Measurements from ENCODE around the gene SRRT.
A peak's percentile ranks its signal among the peaks of the same experiment; 100 is the strongest.

The SRRT gene

GRCh38 chr7:100891568-100892247, 16.8 kb downstream of the SRRT start:
- TF ChIP-seq GATA3 (IDR thresholded peaks at IDR 0.05; ENCODE audit: low read depth, low read length) (no peak), GATA2 (IDR thresholded peaks at IDR 0.05; ENCODE audit: low read depth, low read length) (no peak)

GRCh38 chr7:100892364-100893317, 17.7 kb downstream of the SRRT start:
- TF ChIP-seq GATA3 (IDR thresholded peaks at IDR 0.05; ENCODE audit: low read depth, low read length), result no peak
- no peak for TF ChIP-seq GATA2 (IDR thresholded peaks at IDR 0.05; ENCODE audit: low read depth, low read length)

GRCh38 chr7:100893318-100893895, 18.5 kb downstream of the SRRT start:
- TF ChIP-seq GATA3 (IDR thresholded peaks at IDR 0.05; ENCODE audit: low read depth, low read length) (no peak), GATA2 (IDR thresholded peaks at IDR 0.05; ENCODE audit: low read depth, low read length) (no peak)

GRCh38 chr7:100893910-100894721, 19.2 kb downstream of the SRRT start:
- no peak for TF ChIP-seq GATA3 (IDR thresholded peaks at IDR 0.05; ENCODE audit: low read depth, low read length)
- TF ChIP-seq GATA2 (IDR thresholded peaks at IDR 0.05; ENCODE audit: low read depth, low read length), result no peak

GRCh38 chr7:100894860-100895700, 20.2 kb downstream of the SRRT start:
- TF ChIP-seq GATA2 (IDR thresholded peaks at IDR 0.05; ENCODE audit: low read depth, low read length) (0 out of 2 replicates have a peak, but pooled peaks have one; percentile 1), GATA3 (IDR thresholded peaks at IDR 0.05; ENCODE audit: low read depth, low read length) (no peak)

GRCh38 chr7:100895701-100895955, 20.7 kb downstream of the SRRT start, which contains the start of gene ACHE:
Gene ACHE (minus strand): TSS chr7:100895888. CDS start chr7:100894232, 1,656 bp downstream.
- no peak for TF ChIP-seq GATA3 (IDR thresholded peaks at IDR 0.05; ENCODE audit: low read depth, low read length)
- TF ChIP-seq GATA2 (IDR thresholded peaks at IDR 0.05; ENCODE audit: low read depth, low read length), result no peak

GRCh38 chr7:100895956-100896731, 21.2 kb downstream of the SRRT start:
- TF ChIP-seq GATA2 (IDR thresholded peaks at IDR 0.05; ENCODE audit: low read depth, low read length), result no peak
- no peak for TF ChIP-seq GATA3 (IDR thresholded peaks at IDR 0.05; ENCODE audit: low read depth, low read length)

GRCh38 chr7:100896732-100897608, 22.1 kb downstream of the SRRT start:
- TF ChIP-seq GATA3 (IDR thresholded peaks at IDR 0.05; ENCODE audit: low read depth, low read length), result no peak
- TF ChIP-seq GATA2 (IDR thresholded peaks at IDR 0.05; ENCODE audit: low read depth, low read length), result no peak

- TF ChIP-seq GATA3 (IDR thresholded peaks at IDR 0.05; ENCODE audit: low read depth, low read length), result no peak
Measured at GRCh38 chr7:100897772-100898454, 23.0 kb downstream of the SRRT start.

- no peak for TF ChIP-seq GATA2 (IDR thresholded peaks at IDR 0.05; ENCODE audit: low read depth, low read length)
- TF ChIP-seq GATA3 (IDR thresholded peaks at IDR 0.05; ENCODE audit: low read depth, low read length), result no peak
Measured at GRCh38 chr7:100899432-100899831, 24.5 kb downstream of the SRRT start.

GRCh38 chr7:100900978-100901377, 26.1 kb downstream of the SRRT start:
- TF ChIP-seq GATA3 (IDR thresholded peaks at IDR 0.05; ENCODE audit: low read depth, low read length) (no peak), GATA2 (IDR thresholded peaks at IDR 0.05; ENCODE audit: low read depth, low read length) (no peak)
